HepG2 (cell line): Measurements from ENCODE around the gene BLMH.

ENCODE experiments used
- CREB1 ChIP-seq, 2 experiments: fragments of 450-650 bp in 1 of 2; IDR thresholded peaks; 2 replicates each; pipeline ENCODE4 v1.6.1; 2016 to 2017; ENCODE audit warnings: control low read depth in 1 of 2, mild to moderate bottlenecking in 1 of 2, missing compliant biosample characterization in 1 of 2, missing genetic modification characterization in 1 of 2
- MBD4 ChIP-seq: IDR thresholded peaks from 2 replicates; pipeline ENCODE4 v1.6.1; 2012; ENCODE audit warnings: low read length, inconsistent platforms, borderline replicate concordance
- TF ChIP-seq, protein P1 (sequence below): IDR thresholded peaks from 2 replicates; pipeline ENCODE4 v1.6.1; 2012; ENCODE audit warnings: inconsistent platforms

DNA sequence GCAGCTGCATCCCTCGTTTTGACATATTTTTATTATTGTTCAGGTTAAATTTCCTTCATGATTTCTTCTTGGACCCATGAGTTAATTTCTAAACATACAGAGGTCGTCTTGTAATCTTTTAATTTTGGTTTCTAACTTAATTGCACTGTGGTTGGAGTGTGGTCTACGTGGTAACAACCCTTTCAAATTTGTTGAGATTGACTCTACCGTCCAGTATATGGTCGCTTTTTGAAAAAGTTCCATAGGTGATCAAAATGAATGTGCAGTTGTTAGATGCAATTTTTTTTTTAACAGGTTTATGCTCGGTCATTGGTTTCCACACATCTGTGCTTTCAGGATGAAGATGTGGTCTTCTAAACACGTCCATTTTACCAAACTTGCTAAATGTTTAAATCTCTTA, 45.3 kb downstream of the BLMH start:
- TF ChIP-seq CREB1 (IDR thresholded peaks at IDR 0.05) (no peak), CREB1 (CRISPR knock-in tag; IDR thresholded peaks at IDR 0.05) (no peak), MBD4 (no peak)
- TF ChIP-seq, protein P1, sequence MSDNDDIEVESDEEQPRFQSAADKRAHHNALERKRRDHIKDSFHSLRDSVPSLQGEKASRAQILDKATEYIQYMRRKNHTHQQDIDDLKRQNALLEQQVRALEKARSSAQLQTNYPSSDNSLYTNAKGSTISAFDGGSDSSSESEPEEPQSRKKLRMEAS: no peak
